Breast epithelium (tissue), 3 donors: ENCODE results near the gene ISOC1.

Experiments used
- POLR2A ChIP-seq: fragments of 450-650 bp; IDR thresholded peaks from one replicate; pipeline ENCODE4 v1.6.1; 2016; ENCODE audit warnings: antibody characterized with exemption, mild to moderate bottlenecking, moderate library complexity
- POLR2AphosphoS5 ChIP-seq, 3 donors: sonication (generic); formaldehyde crosslinking; IDR thresholded peaks; one replicate each; pipeline ENCODE4 v1.6.1; 2017; ENCODE audit warnings: antibody characterized with exemption in 3 of 3
- TF ChIP-seq, protein P1 (sequence below), 3 donors: fragments of 450-650 bp; IDR thresholded peaks; one replicate each; pipeline ENCODE4 v1.5.1; 2016 to 2017; ENCODE audit warnings: antibody characterized with exemption in 3 of 3, mild to moderate bottlenecking in 3 of 3, moderate library complexity in 3 of 3

GRCh38 chr5:129114539-129115193 is 20.1 kb downstream of the ISOC1 start:
- TF ChIP-seq, protein P1, sequence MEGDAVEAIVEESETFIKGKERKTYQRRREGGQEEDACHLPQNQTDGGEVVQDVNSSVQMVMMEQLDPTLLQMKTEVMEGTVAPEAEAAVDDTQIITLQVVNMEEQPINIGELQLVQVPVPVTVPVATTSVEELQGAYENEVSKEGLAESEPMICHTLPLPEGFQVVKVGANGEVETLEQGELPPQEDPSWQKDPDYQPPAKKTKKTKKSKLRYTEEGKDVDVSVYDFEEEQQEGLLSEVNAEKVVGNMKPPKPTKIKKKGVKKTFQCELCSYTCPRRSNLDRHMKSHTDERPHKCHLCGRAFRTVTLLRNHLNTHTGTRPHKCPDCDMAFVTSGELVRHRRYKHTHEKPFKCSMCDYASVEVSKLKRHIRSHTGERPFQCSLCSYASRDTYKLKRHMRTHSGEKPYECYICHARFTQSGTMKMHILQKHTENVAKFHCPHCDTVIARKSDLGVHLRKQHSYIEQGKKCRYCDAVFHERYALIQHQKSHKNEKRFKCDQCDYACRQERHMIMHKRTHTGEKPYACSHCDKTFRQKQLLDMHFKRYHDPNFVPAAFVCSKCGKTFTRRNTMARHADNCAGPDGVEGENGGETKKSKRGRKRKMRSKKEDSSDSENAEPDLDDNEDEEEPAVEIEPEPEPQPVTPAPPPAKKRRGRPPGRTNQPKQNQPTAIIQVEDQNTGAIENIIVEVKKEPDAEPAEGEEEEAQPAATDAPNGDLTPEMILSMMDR (IDR thresholded peaks at IDR 0.05) = no peak
- TF ChIP-seq POLR2A = no peak
- no peak for TF ChIP-seq POLR2AphosphoS5 (IDR thresholded peaks at IDR 0.05)
